ENCODE measurements around the gene AGBL4. TPM values are rescaled to one million over a fixed set of nuclear protein-coding genes. Genes with fewer than 3 reads are reported as not detected.

AGBL4 gene
- total RNA-seq, 1 donor, result 0.10 TPM

DNA sequence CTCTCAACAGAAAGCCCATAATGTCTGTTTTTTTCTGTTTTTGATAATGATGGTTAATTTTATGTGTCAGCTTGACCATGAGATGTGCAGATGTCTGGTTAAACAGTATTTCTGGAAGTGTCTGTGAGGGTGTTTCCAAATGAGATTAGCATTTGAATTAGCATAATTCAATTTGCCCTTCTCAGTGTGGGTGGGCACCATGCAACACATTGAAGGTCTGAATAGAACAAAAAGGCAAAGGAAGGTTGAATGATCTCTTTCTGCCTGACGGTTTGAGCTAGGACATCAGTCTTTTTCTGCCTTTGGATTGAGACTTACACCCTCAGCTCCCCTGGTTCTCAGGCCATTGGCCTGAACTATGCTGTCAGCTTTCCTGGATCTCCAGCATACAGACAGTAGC is 1516.9 kb downstream of the AGBL4 start:
- H3K27me3 ChIP-seq (ENCODE audit: insufficient read depth, low read length), result peaks cover 5% of the 10 kb centered on the region
- no peaks in the 10 kb centered on the region for H3K9me3 ChIP-seq (ENCODE audit: low read depth, low read length)
- no peaks in the 10 kb centered on the region for H3K4me1 ChIP-seq (ENCODE audit: insufficient read depth, low read length)
- no peak overlapping the region for H3K4me3 ChIP-seq (ENCODE audit: low read length)

DNA sequence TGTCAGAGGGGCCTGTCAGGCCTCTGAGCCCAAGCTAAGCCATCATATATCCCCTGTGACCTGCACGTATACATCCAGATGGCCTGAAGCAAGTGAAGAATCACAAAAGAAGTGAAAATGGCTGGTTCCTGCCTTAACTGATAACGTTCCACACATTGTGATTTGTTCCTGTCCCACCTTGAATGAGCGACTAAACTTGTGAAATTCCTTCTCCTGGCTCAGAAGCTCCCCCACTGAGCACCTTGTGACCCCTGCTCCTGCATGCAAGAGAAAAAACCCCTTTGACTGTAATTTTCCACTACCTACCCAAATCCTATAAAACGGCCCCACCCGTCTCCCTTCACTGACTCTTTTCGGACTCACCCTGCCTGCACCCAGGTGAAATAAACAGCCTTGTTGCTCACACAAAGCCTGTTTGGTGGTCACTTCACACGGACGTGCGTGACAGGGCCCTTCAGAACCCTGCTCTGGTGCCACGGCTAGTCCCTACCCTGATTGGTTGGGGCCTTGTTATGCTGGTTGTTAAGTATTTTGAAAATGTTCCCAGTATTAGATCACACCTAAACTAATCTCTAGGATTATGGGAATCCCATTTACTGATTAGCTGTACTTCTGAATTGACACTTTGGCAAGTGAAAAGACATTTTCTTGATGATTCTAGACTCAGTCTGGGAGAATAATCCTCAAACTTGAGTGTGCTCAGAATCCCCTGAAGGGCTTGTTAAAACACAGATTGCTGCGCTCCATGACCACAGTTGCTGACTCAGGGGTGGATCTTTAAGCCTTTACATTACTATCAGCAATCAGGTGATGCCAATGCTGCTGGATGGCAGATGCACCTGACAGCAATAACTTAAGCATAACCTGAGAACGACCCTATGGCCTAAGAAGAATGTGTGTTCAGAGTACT is 1523.0 kb downstream of the AGBL4 start:
- no peaks in the 10 kb centered on the region for H3K9me3 ChIP-seq (ENCODE audit: low read depth, low read length)
- H3K27me3 ChIP-seq (ENCODE audit: insufficient read depth, low read length), result no peaks in the 10 kb centered on the region
- no peak overlapping the region for H3K4me3 ChIP-seq (ENCODE audit: low read length)
- no peaks in the 10 kb centered on the region for H3K4me1 ChIP-seq (ENCODE audit: insufficient read depth, low read length)

DNA sequence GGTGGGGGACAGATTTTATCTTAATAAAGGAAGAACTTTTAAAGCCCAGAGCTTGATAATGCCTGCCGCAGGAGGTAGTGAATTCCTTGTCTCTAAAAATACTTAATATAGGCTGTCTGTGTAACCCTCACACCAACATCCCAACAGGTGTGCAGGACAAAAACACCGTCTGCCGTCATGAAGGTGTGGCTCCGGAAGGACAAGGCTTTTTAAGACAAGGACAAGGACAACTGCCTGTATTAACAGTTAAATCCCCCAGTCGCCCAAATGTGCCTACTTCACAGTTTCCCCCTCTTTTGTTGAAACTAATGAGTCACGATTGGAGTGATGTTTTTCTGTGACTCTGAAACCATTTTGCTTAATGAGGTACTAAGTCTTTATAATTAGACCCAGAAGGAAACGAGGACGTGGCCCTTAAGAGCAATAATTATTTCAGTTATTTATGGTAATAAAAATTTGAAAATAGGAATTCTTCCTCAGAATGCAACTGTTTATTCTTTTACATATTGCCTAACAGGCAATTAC is 1524.5 kb downstream of the AGBL4 start:
- Histone ChIP-seq H3K9me3 (ENCODE audit: low read depth, low read length) (no peaks in the 10 kb centered on the region), H3K27me3 (ENCODE audit: insufficient read depth, low read length) (no peaks in the 10 kb centered on the region), H3K4me3 (ENCODE audit: low read length) (no peak overlapping the region), H3K4me1 (ENCODE audit: insufficient read depth, low read length) (no peaks in the 10 kb centered on the region)

- no peaks in the 10 kb centered on the region for H3K4me1 ChIP-seq (ENCODE audit: insufficient read depth, low read length)
- no peaks in the 10 kb centered on the region for H3K27me3 ChIP-seq (ENCODE audit: insufficient read depth, low read length)
- no peaks in the 10 kb centered on the region for H3K9me3 ChIP-seq (ENCODE audit: low read depth, low read length)
- no peak overlapping the region for H3K4me3 ChIP-seq (ENCODE audit: low read length)
These were observed 1525.5 kb downstream of the AGBL4 start for GRCh38 chr1:48498096-48498791.

DNA sequence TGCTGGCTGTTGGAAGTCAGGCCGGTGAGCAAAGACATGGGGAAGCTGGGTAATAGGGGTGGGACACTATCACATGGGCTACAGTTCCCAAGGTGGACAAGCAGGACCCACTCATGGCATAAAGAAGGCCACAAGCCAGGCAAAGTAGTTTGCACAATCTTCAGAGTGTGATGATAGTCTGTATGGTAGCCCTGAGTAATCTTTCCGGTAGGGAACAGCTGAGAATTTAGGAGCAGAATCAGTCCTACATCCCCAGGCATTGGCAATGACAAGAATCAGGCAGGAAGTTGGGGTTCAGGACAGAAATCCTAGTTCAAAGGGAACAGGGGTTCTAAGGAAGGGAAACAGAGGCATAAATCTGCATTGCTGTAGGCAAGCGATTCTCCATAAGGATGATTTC is 1527.8 kb downstream of the AGBL4 start:
- Histone ChIP-seq H3K9me3 (ENCODE audit: low read depth, low read length) (no peaks in the 10 kb centered on the region), H3K27me3 (ENCODE audit: insufficient read depth, low read length) (no peaks in the 10 kb centered on the region), H3K4me1 (ENCODE audit: insufficient read depth, low read length) (no peaks in the 10 kb centered on the region)

GRCh38 chr1:48495166-48495565 is 1528.6 kb downstream of the AGBL4 start:
- Histone ChIP-seq H3K4me1 (ENCODE audit: insufficient read depth, low read length) (no peaks in the 10 kb centered on the region), H3K27me3 (ENCODE audit: insufficient read depth, low read length) (no peaks in the 10 kb centered on the region), H3K4me3 (ENCODE audit: low read length) (no peak overlapping the region), H3K9me3 (ENCODE audit: low read depth, low read length) (no peaks in the 10 kb centered on the region)

More for the DNA sequence above, 1527.8 kb downstream of the AGBL4 start:
- no peak overlapping the region for H3K4me3 ChIP-seq (ENCODE audit: low read length)

DNA sequence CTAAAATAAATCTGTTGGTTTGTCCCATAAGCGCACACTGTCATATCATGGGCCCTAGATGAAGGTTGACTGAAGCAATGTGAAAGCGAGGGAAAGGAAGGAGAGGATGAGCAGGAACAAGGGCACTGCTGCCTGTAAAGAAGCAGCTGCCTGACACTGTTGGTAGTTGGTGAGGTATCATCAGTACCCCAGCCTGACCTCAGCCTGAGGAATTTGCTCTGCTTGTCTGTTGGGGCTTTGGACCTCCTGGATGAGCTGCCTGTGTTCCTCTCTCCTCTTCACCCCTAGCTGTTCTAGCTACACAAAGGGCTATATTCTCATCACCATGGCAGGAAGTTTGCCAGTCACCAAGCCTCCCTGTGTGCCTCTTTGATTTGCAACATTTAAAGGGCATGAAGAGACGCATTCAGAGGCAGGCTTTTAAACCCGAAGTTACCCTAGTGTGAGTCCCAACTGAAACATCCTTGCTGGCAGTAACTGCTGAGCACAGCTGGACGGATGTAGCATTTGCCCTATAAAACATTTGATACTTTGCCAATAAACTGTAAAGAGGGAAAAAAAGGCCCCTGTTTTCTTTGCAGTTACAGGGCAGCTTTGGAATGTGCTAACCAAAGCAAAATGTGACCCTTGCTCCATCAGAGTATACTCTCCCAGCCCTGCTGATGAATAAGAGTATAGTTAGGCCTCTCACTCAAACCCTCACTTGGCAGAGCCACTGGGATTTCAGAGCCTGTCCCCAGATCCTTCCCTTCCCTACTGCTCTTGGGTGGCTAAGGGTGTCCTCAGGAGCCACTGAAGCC is 1529.6 kb downstream of the AGBL4 start:
- Histone ChIP-seq H3K4me1 (ENCODE audit: insufficient read depth, low read length) (no peaks in the 10 kb centered on the region), H3K27me3 (ENCODE audit: insufficient read depth, low read length) (no peaks in the 10 kb centered on the region), H3K9me3 (ENCODE audit: low read depth, low read length) (no peaks in the 10 kb centered on the region), H3K4me3 (ENCODE audit: low read length) (no peak overlapping the region)

DNA sequence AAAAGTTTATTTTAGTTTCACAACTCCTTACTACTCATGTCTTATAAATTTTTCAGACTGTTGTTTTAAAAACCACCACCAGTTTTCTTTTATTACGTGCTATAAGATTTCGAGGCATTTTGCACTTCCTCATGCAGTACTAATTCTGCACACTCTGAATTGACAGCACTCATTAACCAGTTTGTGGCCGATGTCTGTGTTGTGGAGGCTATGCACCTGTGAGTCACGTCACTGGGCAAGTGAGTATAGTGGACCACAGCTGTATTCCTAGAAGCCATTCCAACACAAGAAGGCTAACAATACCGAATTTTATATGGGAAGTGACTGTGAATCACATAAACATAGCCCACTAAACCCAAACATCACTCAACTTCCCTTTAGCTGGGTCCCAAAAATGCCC is 1530.7 kb downstream of the AGBL4 start:
- Histone ChIP-seq H3K9me3 (ENCODE audit: low read depth, low read length) (no peaks in the 10 kb centered on the region), H3K4me3 (ENCODE audit: low read length) (no peak overlapping the region), H3K4me1 (ENCODE audit: insufficient read depth, low read length) (no peaks in the 10 kb centered on the region), H3K27me3 (ENCODE audit: insufficient read depth, low read length) (no peaks in the 10 kb centered on the region)

GRCh38 chr1:48492392-48492791 is 1531.4 kb downstream of the AGBL4 start:
- H3K4me3 ChIP-seq (ENCODE audit: low read length), result no peak overlapping the region
- no peaks in the 10 kb centered on the region for H3K4me1 ChIP-seq (ENCODE audit: insufficient read depth, low read length)
- H3K9me3 ChIP-seq (ENCODE audit: low read depth, low read length), result no peaks in the 10 kb centered on the region
- H3K27me3 ChIP-seq (ENCODE audit: insufficient read depth, low read length), result no peaks in the 10 kb centered on the region

- Histone ChIP-seq H3K4me1 (ENCODE audit: insufficient read depth, low read length) (no peaks in the 10 kb centered on the region), H3K27me3 (ENCODE audit: insufficient read depth, low read length) (no peaks in the 10 kb centered on the region), H3K4me3 (ENCODE audit: low read length) (no peak overlapping the region), H3K9me3 (ENCODE audit: low read depth, low read length) (no peaks in the 10 kb centered on the region)
These were observed 1535.0 kb downstream of the AGBL4 start for GRCh38 chr1:48488721-48489120.

Other genes starting within 250 kb of the AGBL4 start
- not detected for gene ELAVL4, start 85.0 kb upstream of the AGBL4 start, total RNA-seq

Measured in mononuclear cell (primary cell).